CD1c-positive myeloid dendritic cell (primary cell): ENCODE measurements around the gene NTM.
"Not testable (repeated sequence)": the region's sequence is repeated elsewhere in the genome, so short reads cannot be mapped to it uniquely, and the experiment has no call there.

Source experiments
- DNase-seq: peaks from one replicate; pipeline ENCODE4 v3.0.0-alpha.2; 2016; ENCODE audit errors: extremely low spot score

Gene NTM

DNA sequence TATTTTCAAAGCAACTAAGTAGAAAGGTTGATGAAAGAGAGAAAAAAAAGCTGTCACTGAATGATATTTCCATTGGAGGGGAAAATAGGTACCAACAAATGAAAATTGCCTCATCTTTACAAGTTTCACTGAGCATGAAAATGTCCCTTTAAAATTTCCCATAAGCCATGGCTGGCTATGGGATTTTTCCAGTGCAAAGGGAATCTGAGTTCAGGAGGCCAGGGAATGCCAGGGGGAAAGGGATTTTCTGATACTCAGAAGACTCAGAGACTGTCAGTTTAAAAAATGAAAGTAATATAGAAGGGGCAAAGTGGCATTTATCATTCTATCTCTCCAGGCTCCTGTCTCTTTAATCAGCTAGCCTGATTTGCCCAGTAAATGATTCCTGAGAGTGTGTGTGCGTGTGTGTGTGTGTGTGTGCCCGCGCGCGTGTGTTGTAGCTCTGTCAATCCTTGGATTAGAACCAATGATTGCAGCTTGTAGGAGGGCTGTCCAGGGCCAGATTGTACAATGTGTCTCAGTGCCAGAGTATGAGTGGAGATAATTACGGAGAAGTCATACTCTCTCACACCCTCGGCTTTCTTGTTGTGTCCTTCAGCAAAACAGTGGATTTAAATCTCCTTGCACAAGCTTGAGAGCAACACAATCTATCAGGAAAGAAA, at the start of gene NTM:
Gene NTM (plus strand): TSS at position 526 of the 662 bp plus-strand sequence.
- no peak for DNase-seq

- DNase-seq = no peak
Observed at GRCh38 chr11:131324921-131325570, 45.4 kb upstream of the NTM start.

DNA sequence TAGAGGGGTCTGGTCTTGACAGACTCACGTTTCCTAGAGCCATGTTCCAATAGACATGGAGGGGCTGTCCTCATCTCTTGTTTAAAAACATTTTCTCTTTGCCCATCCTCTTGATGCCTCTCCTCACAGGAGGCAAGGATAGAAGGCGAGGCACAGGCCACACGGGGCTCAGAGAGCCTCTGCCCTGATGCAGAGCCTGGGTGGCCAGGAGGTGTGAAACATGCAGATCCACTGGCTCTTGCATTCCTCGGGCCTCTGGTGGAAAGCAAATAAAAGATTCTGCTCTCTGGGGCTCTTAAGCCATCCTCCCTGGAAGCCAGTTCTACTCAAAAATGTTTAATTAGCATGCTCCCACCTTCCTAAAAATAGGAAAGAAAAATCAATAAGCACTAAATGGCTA, 43.6 kb upstream of the NTM start:
- DNase-seq = no peak

DNA sequence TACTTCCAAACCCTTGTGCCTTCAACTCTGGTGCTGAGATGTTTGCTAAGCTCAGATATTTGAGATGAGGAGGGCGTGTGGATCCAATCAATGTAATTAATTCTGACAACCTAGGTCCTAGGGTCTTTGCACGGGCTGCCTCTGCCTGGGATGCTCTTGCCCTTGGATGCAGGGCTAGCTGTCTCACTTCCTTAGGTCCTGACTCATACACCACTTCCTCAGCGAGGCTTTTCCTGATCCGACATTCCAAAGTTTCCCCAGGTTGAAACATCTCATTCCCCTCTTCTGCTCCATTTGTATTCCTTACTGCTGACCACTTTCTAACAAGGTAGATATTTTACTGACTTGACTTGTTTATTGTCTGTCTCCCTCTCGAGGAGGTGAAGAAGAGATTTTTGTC, 43.0 kb upstream of the NTM start:
- DNase-seq = no peak

GRCh38 chr11:131328843-131329242, 41.6 kb upstream of the NTM start:
- no peak for DNase-seq

DNA sequence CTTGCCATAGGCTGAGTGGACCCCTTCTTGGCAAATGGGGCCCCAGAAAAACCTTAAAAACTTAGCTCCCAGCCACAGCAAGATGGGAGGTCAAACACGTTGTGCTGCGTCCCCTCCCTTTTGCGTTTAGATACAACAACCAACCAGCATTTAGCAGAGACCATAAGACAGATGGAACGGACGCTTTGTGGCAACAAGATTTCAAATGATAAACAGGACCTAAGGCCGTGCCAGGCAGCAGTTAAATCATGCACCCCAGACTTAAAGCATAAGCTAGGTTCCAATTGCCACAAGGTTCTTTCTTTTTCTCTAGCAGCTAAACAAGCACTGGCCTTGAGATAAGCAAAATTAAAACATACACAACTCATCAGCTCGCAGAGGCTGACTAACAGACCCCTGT, 39.4 kb upstream of the NTM start:
- DNase-seq = no peak

DNA sequence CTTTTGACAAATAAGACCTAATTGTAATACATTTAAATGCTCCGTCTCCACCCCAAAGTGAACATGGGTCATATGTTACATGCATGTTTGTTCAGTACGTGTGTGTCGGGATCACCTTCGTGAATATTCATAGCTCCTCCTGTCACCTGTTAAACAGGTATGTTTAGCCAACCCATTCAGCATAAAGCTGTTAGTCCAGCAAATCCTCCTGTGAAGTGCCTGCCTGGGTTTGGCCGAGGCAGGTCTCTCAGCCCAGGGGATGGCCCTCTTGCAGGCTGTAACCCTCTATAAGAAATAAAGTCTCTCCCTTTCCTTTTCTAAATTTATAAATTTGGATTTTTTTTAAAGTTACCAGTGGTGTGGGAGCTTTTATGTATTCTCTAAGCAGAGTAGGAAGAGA, 38.9 kb upstream of the NTM start:
- no peak for DNase-seq

DNA sequence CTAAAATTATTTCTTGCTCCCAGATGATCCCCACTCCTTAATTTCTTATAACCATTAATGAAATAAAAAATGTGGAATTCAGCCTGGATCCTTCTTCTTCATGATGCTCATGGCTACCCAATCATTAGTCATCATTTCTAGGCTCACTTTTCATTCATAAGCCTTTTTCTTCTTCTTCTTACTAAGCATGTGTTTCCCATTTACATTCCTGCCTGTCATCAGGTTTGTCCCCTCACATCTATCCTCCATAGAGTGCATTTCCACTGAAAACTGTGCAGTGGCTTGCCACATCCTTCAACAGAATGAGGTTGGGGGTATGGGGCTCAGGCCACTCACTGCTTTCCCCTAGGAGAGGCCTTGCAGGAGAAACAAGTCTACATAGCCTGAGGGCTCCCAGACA, 35.8 kb upstream of the NTM start:
- DNase-seq = no peak

DNA sequence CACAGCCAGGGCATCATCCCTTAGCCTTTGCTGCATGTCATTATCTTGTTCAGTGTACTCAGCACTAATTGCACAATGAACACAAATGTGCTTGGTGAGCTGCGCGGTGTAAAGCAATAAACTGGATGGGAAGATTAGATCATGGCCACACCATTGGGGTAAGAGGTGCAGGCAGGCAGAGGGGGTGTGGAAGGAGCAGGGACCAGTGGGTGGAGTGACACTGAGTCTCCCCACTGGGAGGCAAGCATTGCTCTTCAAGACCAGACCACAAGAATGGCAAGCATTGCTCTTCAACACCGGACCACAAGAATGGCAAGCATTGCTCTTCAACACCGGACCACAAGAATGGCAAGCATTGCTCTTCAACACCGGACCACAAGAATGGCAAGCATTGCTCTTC, 28.5 kb upstream of the NTM start:
- not testable (repeated sequence) for DNase-seq

DNA sequence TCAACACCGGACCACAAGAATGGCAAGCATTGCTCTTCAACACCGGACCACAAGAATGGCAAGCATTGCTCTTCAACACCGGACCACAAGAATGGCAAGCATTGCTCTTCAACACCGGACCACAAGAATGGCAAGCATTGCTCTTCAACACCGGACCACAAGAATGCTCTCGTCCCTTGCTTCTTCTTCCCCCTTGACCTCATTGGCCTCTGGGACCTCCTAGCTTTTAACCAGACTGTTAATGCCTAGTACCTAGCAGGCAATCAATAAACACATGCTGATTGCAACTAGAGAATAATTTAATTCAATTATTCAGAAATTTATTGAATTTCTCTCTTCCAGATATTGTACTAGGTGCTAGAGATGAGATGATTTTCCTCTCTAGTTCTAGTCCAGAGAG, 28.0 kb upstream of the NTM start:
- not testable (repeated sequence) for DNase-seq

GRCh38 chr11:131345406-131345805, 25.0 kb upstream of the NTM start:
- no peak for DNase-seq

DNA sequence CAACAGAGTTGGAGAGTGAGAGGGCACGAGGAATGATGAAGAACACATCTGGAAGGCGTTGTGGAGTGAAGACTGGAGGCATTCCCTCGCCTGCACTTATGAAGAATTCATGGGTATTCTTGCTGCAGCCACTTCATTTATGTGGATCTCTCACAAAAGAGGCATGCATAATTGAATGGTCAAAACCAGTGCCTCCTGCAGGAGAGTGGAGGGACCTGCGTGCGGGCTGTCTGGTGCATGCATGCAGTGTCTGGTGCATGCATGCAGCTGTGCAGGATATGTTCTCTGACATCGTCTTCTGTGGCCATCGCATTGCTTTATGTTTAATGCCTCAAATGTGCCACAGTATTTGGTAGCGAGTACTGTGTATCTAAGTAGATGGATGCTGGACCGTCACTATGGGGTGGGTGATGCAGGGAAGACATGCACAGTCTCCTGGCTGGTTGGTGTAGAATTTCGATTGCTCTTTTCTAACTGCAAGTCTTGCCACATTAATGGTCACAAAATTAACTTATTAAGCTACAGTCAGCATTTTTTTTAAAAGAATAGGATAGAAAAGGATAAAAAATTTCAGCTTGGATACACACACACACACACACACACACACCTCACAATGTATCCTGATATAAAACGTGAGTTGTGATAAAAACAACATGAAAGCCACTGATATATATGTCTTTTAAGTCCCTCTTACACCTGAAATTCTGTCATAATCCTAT, 20.9 kb upstream of the NTM start:
- DNase-seq = no peak

GRCh38 chr11:131350872-131351271, 19.5 kb upstream of the NTM start:
- DNase-seq = no peak

DNA sequence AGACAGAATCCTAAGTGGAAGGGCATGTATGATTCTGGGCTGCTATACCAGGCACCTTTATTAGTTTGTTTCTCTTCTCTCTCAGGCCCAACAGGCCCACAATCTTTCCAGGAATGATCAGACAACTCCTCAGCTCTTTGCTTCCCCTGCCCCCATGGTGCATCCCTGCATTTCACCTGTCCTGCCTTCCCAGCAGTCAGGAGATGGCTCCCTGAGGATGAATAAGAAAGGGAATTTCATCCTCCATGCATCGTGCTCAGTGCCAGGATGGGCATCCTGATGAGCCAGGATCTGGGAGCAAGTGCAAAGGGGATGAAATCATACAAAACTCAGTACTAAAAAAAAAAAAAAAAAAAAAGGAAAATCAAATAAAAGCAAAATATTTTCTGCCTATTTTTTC, 18.6 kb upstream of the NTM start:
- DNase-seq = no peak

- DNase-seq = no peak
Observed at GRCh38 chr11:131353766-131354165, 16.6 kb upstream of the NTM start.

DNA sequence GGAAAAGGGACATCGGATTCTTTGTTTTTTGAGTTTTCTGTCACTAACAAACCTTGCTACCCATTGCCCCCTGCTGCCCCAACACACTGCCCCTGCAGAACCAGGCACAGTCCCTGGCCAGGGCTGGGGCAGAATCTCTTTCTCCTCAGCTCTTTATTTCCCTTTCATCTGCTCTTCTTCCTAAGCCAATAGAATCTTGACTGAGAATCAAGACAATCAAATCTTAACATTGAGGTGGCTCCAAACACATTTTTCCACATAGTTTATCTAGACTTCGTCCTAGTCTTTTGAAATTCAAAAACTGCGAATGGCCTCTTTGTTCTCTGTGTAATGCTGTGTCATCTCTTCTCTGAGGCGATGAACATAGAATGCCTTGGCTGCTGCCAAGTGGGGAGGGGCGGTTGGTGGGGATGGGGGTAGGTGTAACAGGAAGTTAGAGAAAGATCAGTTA, 16.1 kb upstream of the NTM start:
- no peak for DNase-seq

DNA sequence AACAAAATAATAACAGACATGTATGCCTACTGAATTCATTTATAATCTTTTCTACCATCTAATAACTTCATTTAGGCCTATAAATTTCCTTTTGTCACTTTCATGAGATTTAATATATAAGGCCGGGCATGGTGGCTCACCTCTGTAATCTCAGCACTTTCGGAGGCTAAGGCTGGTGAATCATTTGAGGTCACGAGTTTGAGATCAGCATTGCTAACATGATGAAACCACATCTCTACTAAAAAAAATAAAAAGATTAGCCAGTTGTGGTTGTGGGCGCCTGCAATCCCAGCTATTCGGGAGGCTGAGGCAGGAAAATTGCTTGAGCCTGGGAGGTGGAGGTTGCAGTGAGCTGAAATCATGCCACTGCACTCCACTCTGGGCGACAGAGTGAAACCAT, 14.2 kb upstream of the NTM start:
- no peak for DNase-seq

DNA sequence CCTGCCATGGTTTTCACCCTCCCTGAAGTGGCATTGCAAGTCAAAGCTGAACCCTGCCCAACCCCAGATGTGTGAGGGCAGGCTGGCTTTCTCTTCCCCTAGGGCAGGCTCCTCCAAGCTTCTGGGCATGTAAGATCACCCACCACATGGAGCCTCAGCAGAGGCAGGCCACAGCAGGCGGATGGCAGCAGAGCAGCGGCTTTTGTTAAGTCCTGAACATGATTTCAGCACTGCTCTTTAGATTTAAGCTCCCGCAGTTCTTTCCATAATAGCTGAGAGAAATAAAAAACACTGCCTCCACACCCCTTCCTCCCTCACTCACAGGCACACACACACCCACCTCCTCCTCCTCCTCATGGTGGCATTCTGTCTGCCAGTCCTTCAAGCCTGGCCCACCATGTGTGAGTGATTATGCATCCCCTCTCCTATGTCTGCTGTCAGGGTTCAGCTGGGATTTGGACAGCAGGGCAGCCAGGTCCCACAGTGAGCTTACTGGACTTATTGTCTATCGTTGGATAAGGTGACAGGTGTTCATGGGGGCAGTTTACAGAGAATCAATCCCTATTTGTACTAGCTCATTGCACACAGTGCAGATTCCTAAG, 5.0 kb upstream of the NTM start:
- DNase-seq = no peak

- no peak for DNase-seq
Observed at GRCh38 chr11:131370901-131371790, 731 bp downstream of the NTM start.

- DNase-seq = no peak
Observed at GRCh38 chr11:131371791-131372104, 1.3 kb downstream of the NTM start.

DNA sequence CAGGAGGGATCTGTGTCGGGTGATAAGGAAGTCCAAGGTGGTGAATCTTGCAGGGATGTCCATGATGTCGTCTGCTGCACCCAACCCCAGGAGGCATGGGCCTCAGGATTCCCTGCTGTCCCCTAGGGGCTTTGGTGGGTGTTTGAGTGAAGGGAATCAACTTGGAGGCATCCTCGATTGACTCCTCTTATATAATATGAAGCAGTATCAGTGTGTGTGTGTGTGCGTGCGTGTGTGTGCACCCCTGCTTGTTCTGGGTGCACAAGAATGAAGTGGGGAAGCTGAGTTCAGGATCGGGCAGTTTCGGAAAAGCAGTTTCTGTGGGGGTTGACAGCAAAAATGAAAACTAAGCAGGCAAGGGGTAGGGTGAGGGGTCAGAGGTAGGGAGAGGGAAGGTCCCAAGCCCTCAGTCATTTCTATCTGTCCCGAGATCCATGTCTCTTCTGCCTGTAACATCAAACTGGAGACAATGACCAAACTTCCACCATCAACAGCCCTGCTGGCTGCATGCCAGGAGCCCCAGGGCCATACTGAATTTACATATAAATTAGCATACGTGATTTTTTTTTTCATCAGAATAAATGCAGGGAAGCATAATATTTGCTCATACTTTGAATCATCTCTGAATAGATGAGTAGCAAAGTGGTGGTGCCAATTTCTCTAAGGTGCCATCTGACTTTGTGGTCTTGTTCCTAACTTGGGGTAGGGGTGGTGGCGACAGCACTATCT, 2.0 kb downstream of the NTM start:
- no peak for DNase-seq
